ENCODE measurements around the gene PLAAT2.
"Not testable (repeated sequence)": the region's sequence is repeated elsewhere in the genome, so short reads cannot be mapped to it uniquely, and the experiment has no call there.

Gene PLAAT2

GRCh38 chr11:63543711-63544110 lies 19.5 kb downstream of the PLAAT2 start:
- Histone ChIP-seq H3K4me1 (ENCODE audit: control insufficient read depth, insufficient read depth, low read length, poor library complexity, severe bottlenecking) (no peaks in the 10 kb centered on the region), H3K27ac (ENCODE audit: low read depth, low read length, severe bottlenecking) (no peak overlapping the region), H3K4me3 (ENCODE audit: extremely low read depth, insufficient read depth, low read length, poor library complexity, severe bottlenecking) (no peak overlapping the region), H3K36me3 (ENCODE audit: control insufficient read depth, insufficient read depth, low read length) (no peaks in the 10 kb centered on the region), H3K9me3 (ENCODE audit: control insufficient read depth, low read length) (no peaks in the 10 kb centered on the region)
- 80% methylated on average over 1 of the region's 2 CpGs; no CpG with 5 or more reads in 1 of the 2 experiments for WGBS, 2 experiments (ENCODE audit: insufficient coverage in 2 of 2)

- H3K9me3 ChIP-seq (ENCODE audit: control insufficient read depth, low read length); H3K4me3 ChIP-seq (ENCODE audit: extremely low read depth, insufficient read depth, low read length, poor library complexity, severe bottlenecking); H3K27ac ChIP-seq (ENCODE audit: low read depth, low read length, severe bottlenecking); H3K36me3 ChIP-seq (ENCODE audit: control insufficient read depth, insufficient read depth, low read length); H3K4me1 ChIP-seq (ENCODE audit: control insufficient read depth, insufficient read depth, low read length, poor library complexity, severe bottlenecking): not testable (repeated sequence)
- 89 to 90% methylated on average over 1 of the region's 2 CpGs for WGBS, 2 experiments (ENCODE audit: insufficient coverage in 2 of 2)
Measured at GRCh38 chr11:63542506-63542905, 20.7 kb downstream of the PLAAT2 start.

- Histone ChIP-seq H3K4me3 (ENCODE audit: extremely low read depth, insufficient read depth, low read length, poor library complexity, severe bottlenecking) (no peak overlapping the region), H3K4me1 (ENCODE audit: control insufficient read depth, insufficient read depth, low read length, poor library complexity, severe bottlenecking) (peaks cover 9% of the 10 kb centered on the region), H3K9me3 (ENCODE audit: control insufficient read depth, low read length) (no peaks in the 10 kb centered on the region), H3K27ac (ENCODE audit: low read depth, low read length, severe bottlenecking) (no peak overlapping the region), H3K36me3 (ENCODE audit: control insufficient read depth, insufficient read depth, low read length) (no peaks in the 10 kb centered on the region)
- WGBS, 2 experiments (ENCODE audit: insufficient coverage in 2 of 2): 73 to 89% methylated on average over 3 to 4 of the region's 8 CpGs
Measured at GRCh38 chr11:63537293-63538101, 25.7 kb downstream of the PLAAT2 start.

GRCh38 chr11:63536669-63537292 lies 26.4 kb downstream of the PLAAT2 start, which contains the start of gene PLAAT4:
Gene PLAAT4 (plus strand): TSS chr11:63536808. CDS start chr11:63536869, 61 bp downstream.
- H3K27ac ChIP-seq (ENCODE audit: low read depth, low read length, severe bottlenecking): no peak within 1 kb of the TSS
- peaks cover 13% of the 10 kb centered on the region for H3K4me1 ChIP-seq (ENCODE audit: control insufficient read depth, insufficient read depth, low read length, poor library complexity, severe bottlenecking)
- no peaks in the 10 kb centered on the region for H3K36me3 ChIP-seq (ENCODE audit: control insufficient read depth, insufficient read depth, low read length)
- no peaks in the 10 kb centered on the region for H3K9me3 ChIP-seq (ENCODE audit: control insufficient read depth, low read length)
- WGBS, 2 experiments (ENCODE audit: insufficient coverage in 2 of 2): 90 to 93% methylated on average over 10 of the region's 10 CpGs
- H3K4me3 ChIP-seq (ENCODE audit: extremely low read depth, insufficient read depth, low read length, poor library complexity, severe bottlenecking): no peak within 1 kb of the TSS

- no peak overlapping the region for H3K4me3 ChIP-seq (ENCODE audit: extremely low read depth, insufficient read depth, low read length, poor library complexity, severe bottlenecking)
- H3K4me1 ChIP-seq (ENCODE audit: control insufficient read depth, insufficient read depth, low read length, poor library complexity, severe bottlenecking): peaks cover 13% of the 10 kb centered on the region
- no peak overlapping the region for H3K27ac ChIP-seq (ENCODE audit: low read depth, low read length, severe bottlenecking)
- 90 to 100% methylated on average over 1 of the region's 1 CpG for WGBS, 2 experiments (ENCODE audit: insufficient coverage in 2 of 2)
- no peaks in the 10 kb centered on the region for H3K36me3 ChIP-seq (ENCODE audit: control insufficient read depth, insufficient read depth, low read length)
- no peaks in the 10 kb centered on the region for H3K9me3 ChIP-seq (ENCODE audit: control insufficient read depth, low read length)
Measured at GRCh38 chr11:63535734-63536133, 27.4 kb downstream of the PLAAT2 start.

- Histone ChIP-seq H3K27ac (ENCODE audit: low read depth, low read length, severe bottlenecking) (no peak overlapping the region), H3K4me1 (ENCODE audit: control insufficient read depth, insufficient read depth, low read length, poor library complexity, severe bottlenecking) (peaks cover 13% of the 10 kb centered on the region), H3K4me3 (ENCODE audit: extremely low read depth, insufficient read depth, low read length, poor library complexity, severe bottlenecking) (no peak overlapping the region), H3K9me3 (ENCODE audit: control insufficient read depth, low read length) (no peaks in the 10 kb centered on the region), H3K36me3 (ENCODE audit: control insufficient read depth, insufficient read depth, low read length) (no peaks in the 10 kb centered on the region)
- WGBS, 2 experiments (ENCODE audit: insufficient coverage in 2 of 2): 93 to 95% methylated on average over 4 of the region's 5 CpGs
Measured at GRCh38 chr11:63534895-63535461, 28.2 kb downstream of the PLAAT2 start.

- H3K4me3 ChIP-seq (ENCODE audit: extremely low read depth, insufficient read depth, low read length, poor library complexity, severe bottlenecking): no peak overlapping the region
- no peaks in the 10 kb centered on the region for H3K9me3 ChIP-seq (ENCODE audit: control insufficient read depth, low read length)
- no peaks in the 10 kb centered on the region for H3K36me3 ChIP-seq (ENCODE audit: control insufficient read depth, insufficient read depth, low read length)
- H3K4me1 ChIP-seq (ENCODE audit: control insufficient read depth, insufficient read depth, low read length, poor library complexity, severe bottlenecking): peaks cover 16% of the 10 kb centered on the region
- no peak overlapping the region for H3K27ac ChIP-seq (ENCODE audit: low read depth, low read length, severe bottlenecking)
- 85 to 88% methylated on average over 3 of the region's 3 CpGs for WGBS, 2 experiments (ENCODE audit: insufficient coverage in 2 of 2)
Measured at GRCh38 chr11:63534076-63534475, 29.1 kb downstream of the PLAAT2 start.

GRCh38 chr11:63532799-63533475 lies 30.2 kb downstream of the PLAAT2 start:
- Histone ChIP-seq H3K27ac (ENCODE audit: low read depth, low read length, severe bottlenecking) (no peak overlapping the region), H3K9me3 (ENCODE audit: control insufficient read depth, low read length) (no peaks in the 10 kb centered on the region), H3K4me3 (ENCODE audit: extremely low read depth, insufficient read depth, low read length, poor library complexity, severe bottlenecking) (no peak overlapping the region), H3K4me1 (ENCODE audit: control insufficient read depth, insufficient read depth, low read length, poor library complexity, severe bottlenecking) (peaks cover 16% of the 10 kb centered on the region), H3K36me3 (ENCODE audit: control insufficient read depth, insufficient read depth, low read length) (no peaks in the 10 kb centered on the region)
- 62 to 92% methylated on average over 2 to 4 of the region's 4 CpGs for WGBS, 2 experiments (ENCODE audit: insufficient coverage in 2 of 2)

- Histone ChIP-seq H3K4me3 (ENCODE audit: extremely low read depth, insufficient read depth, low read length, poor library complexity, severe bottlenecking) (no peak overlapping the region), H3K4me1 (ENCODE audit: control insufficient read depth, insufficient read depth, low read length, poor library complexity, severe bottlenecking) (peaks cover 16% of the 10 kb centered on the region), H3K36me3 (ENCODE audit: control insufficient read depth, insufficient read depth, low read length) (no peaks in the 10 kb centered on the region), H3K27ac (ENCODE audit: low read depth, low read length, severe bottlenecking) (no peak overlapping the region), H3K9me3 (ENCODE audit: control insufficient read depth, low read length) (no peaks in the 10 kb centered on the region)
- 55 to 63% methylated on average over 2 of the region's 2 CpGs for WGBS, 2 experiments (ENCODE audit: insufficient coverage in 2 of 2)
Measured at GRCh38 chr11:63532117-63532516, 31.1 kb downstream of the PLAAT2 start.

- peaks cover 16% of the 10 kb centered on the region for H3K4me1 ChIP-seq (ENCODE audit: control insufficient read depth, insufficient read depth, low read length, poor library complexity, severe bottlenecking)
- not testable (repeated sequence) for H3K36me3 ChIP-seq (ENCODE audit: control insufficient read depth, insufficient read depth, low read length); H3K9me3 ChIP-seq (ENCODE audit: control insufficient read depth, low read length); H3K27ac ChIP-seq (ENCODE audit: low read depth, low read length, severe bottlenecking); H3K4me3 ChIP-seq (ENCODE audit: extremely low read depth, insufficient read depth, low read length, poor library complexity, severe bottlenecking)
- no CpG with 5 or more reads among the region's 6 CpGs for WGBS, 2 experiments (ENCODE audit: insufficient coverage in 2 of 2)
Measured at GRCh38 chr11:63531074-63531792, 31.9 kb downstream of the PLAAT2 start.

Measured in mesodermal cell (in vitro differentiated cells).